ENCODE measurements around the gene ZNF592.

DNA sequence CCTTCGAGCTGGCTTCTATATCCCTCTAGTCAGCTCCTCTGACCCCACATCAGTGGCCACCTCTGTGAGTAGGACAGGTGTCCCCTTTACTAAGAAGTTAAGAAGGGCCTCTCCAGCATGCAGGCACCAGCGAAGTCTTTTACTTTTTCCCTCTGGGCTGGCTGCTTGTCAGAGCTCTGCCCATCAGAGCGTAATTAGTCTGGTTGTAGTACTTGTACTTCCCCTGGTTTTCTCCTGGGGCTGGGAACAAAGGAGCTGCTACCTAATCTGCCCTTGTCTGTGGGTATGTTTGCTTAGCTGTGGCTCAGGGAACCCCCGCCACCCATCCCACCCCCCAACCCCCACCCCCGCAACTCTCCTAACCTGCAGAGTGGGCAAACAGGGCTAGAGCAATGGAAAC, 41.4 kb downstream of the ZNF592 start:
- TF ChIP-seq, protein P1, sequence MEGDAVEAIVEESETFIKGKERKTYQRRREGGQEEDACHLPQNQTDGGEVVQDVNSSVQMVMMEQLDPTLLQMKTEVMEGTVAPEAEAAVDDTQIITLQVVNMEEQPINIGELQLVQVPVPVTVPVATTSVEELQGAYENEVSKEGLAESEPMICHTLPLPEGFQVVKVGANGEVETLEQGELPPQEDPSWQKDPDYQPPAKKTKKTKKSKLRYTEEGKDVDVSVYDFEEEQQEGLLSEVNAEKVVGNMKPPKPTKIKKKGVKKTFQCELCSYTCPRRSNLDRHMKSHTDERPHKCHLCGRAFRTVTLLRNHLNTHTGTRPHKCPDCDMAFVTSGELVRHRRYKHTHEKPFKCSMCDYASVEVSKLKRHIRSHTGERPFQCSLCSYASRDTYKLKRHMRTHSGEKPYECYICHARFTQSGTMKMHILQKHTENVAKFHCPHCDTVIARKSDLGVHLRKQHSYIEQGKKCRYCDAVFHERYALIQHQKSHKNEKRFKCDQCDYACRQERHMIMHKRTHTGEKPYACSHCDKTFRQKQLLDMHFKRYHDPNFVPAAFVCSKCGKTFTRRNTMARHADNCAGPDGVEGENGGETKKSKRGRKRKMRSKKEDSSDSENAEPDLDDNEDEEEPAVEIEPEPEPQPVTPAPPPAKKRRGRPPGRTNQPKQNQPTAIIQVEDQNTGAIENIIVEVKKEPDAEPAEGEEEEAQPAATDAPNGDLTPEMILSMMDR (tag by site-specific recombination; IDR thresholded peaks at IDR 0.05): no peak
- TF ChIP-seq TCF7L2 (IDR thresholded peaks at IDR 0.05; ENCODE audit: borderline replicate concordance, low read depth, low read length) (no peak), WT1 (tag by site-specific recombination; IDR thresholded peaks at IDR 0.05) (no peak), ZNF274 (IDR thresholded peaks at IDR 0.05; ENCODE audit: low read length) (no peak), ZNF274 (tag by site-specific recombination; IDR thresholded peaks at IDR 0.05; ENCODE audit: borderline replicate concordance) (no peak), ZNF473 (tag by site-specific recombination; IDR thresholded peaks at IDR 0.05) (no peak), ZNF707 (tag by site-specific recombination; IDR thresholded peaks at IDR 0.05) (no peak), KLF16 (tag by site-specific recombination; IDR thresholded peaks at IDR 0.05) (no peak), ZNF48 (tag by site-specific recombination; IDR thresholded peaks at IDR 0.05) (no peak)
- TF ChIP-seq, protein P2, sequence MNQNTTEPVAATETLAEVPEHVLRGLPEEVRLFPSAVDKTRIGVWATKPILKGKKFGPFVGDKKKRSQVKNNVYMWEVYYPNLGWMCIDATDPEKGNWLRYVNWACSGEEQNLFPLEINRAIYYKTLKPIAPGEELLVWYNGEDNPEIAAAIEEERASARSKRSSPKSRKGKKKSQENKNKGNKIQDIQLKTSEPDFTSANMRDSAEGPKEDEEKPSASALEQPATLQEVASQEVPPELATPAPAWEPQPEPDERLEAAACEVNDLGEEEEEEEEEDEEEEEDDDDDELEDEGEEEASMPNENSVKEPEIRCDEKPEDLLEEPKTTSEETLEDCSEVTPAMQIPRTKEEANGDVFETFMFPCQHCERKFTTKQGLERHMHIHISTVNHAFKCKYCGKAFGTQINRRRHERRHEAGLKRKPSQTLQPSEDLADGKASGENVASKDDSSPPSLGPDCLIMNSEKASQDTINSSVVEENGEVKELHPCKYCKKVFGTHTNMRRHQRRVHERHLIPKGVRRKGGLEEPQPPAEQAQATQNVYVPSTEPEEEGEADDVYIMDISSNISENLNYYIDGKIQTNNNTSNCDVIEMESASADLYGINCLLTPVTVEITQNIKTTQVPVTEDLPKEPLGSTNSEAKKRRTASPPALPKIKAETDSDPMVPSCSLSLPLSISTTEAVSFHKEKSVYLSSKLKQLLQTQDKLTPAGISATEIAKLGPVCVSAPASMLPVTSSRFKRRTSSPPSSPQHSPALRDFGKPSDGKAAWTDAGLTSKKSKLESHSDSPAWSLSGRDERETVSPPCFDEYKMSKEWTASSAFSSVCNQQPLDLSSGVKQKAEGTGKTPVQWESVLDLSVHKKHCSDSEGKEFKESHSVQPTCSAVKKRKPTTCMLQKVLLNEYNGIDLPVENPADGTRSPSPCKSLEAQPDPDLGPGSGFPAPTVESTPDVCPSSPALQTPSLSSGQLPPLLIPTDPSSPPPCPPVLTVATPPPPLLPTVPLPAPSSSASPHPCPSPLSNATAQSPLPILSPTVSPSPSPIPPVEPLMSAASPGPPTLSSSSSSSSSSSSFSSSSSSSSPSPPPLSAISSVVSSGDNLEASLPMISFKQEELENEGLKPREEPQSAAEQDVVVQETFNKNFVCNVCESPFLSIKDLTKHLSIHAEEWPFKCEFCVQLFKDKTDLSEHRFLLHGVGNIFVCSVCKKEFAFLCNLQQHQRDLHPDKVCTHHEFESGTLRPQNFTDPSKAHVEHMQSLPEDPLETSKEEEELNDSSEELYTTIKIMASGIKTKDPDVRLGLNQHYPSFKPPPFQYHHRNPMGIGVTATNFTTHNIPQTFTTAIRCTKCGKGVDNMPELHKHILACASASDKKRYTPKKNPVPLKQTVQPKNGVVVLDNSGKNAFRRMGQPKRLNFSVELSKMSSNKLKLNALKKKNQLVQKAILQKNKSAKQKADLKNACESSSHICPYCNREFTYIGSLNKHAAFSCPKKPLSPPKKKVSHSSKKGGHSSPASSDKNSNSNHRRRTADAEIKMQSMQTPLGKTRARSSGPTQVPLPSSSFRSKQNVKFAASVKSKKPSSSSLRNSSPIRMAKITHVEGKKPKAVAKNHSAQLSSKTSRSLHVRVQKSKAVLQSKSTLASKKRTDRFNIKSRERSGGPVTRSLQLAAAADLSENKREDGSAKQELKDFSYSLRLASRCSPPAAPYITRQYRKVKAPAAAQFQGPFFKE (tag by site-specific recombination; IDR thresholded peaks at IDR 0.05; ENCODE audit: borderline replicate concordance): no peak
- TF ChIP-seq, protein P3, sequence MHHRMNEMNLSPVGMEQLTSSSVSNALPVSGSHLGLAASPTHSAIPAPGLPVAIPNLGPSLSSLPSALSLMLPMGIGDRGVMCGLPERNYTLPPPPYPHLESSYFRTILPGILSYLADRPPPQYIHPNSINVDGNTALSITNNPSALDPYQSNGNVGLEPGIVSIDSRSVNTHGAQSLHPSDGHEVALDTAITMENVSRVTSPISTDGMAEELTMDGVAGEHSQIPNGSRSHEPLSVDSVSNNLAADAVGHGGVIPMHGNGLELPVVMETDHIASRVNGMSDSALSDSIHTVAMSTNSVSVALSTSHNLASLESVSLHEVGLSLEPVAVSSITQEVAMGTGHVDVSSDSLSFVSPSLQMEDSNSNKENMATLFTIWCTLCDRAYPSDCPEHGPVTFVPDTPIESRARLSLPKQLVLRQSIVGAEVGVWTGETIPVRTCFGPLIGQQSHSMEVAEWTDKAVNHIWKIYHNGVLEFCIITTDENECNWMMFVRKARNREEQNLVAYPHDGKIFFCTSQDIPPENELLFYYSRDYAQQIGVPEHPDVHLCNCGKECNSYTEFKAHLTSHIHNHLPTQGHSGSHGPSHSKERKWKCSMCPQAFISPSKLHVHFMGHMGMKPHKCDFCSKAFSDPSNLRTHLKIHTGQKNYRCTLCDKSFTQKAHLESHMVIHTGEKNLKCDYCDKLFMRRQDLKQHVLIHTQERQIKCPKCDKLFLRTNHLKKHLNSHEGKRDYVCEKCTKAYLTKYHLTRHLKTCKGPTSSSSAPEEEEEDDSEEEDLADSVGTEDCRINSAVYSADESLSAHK (tag by site-specific recombination; IDR thresholded peaks at IDR 0.05): no peak
